Measurements from ENCODE around the gene NLRP1.

The NLRP1 gene

GRCh38 chr17:5516060-5516792, 68.1 kb downstream of the NLRP1 start:
- DNase-seq (ENCODE audit: low spot score), result peak; percentile 93

DNA sequence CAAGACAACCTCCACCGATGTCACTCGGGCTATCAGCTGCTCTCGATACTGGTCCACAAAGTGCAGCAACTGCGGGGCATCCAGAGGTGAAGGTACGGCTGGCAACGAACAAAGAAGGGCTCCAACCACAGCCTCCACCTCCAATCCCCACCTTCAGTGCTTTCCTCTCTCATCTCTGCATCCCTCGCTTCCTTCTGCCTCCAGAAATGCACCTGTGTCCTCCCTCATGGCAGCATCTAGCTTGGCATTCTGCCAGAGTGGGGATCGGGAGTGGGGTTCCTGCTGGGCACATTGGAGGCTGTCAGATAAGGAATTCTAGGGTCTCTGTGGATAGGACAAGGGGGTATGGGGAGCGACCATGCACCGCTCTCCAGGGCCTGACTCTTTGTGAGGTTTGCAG, 69.3 kb downstream of the NLRP1 start:
- no peak for DNase-seq (ENCODE audit: low spot score)

DNA sequence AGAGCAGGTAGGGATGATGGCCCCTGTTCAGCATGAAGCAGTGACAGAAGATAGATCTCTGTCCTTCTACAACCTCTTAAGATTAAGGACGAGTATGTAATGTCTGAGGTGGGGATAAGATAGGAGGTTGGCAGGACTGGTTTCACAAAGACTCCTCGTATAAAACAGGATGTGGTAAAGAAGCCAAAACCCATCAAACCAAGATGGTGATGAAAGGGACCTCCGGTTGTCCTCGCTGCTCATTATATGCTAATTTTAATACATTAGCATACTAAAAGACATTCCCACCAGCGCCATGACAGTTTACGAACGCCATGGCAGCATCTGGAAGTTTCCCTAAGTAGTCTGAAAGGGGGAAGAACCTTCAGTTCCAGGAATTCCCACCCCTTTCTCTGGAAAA, 70.7 kb downstream of the NLRP1 start:
- DNase-seq (ENCODE audit: low spot score), result no peak

DNA sequence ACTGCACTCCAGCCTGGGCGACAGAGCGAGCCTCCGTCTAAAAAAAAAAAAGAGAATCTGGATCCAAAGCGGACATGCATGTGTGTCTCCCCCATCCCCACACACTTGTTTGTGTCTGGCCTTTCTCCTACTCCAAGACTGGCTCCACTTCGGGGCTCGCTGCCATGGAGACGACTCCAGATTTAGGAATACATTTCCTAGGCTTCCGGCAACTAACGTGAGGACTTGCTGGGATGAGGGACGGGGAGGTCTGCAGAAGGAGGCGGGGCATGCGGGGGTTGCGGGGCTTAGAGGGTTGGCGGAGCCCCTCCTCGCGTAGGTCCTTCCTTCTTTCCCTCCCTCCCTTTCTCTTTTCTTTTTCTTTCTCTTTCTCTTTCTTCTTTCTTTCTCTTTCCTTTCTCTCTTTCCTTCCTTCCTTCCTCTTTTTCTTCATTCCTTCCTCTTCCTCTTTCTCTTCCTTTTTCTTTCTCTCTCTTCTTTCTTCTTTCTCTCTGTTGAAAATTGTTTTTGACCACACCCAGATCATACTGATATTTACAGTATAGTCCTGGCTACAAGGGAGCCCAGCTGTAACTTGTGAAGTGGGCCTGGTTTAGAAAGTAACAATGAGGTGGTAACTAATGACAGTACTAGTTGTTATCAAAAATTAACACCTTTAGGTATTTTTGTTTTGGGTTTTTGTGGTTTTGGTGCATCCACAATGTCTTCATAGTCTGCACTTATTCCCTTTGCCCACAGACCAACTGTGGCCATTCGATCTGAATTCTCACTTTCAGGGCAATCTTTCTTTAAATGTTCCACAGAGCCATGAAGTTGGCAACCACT, 72.7 kb downstream of the NLRP1 start:
- DNase-seq (ENCODE audit: low spot score), result no peak

- DNase-seq (ENCODE audit: low spot score), result no peak
These were observed 73.5 kb downstream of the NLRP1 start for GRCh38 chr17:5510771-5511170.

DNA sequence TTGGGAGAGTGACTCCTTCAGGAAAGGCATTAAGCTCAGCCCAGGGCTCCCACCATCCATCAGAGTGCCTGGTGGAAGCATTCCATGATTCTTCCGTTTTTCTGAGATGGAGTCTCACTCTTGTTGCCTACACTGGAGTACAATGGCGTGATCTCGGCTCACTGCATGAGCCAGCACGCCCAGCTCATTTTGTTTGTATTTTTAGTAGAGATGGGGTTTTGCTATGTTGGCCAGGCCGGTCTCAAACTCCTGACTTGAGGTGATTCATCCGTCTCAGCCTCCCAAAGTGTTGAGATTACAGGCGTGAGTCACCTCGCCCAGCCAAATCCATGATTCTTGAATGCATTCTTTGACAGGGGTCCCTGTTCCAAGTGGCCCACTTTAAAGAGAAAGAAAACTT, 74.8 kb downstream of the NLRP1 start:
- DNase-seq (ENCODE audit: low spot score), result no peak

GRCh38 chr17:5508810-5509209, 75.5 kb downstream of the NLRP1 start:
- DNase-seq (ENCODE audit: low spot score), result no peak

DNA sequence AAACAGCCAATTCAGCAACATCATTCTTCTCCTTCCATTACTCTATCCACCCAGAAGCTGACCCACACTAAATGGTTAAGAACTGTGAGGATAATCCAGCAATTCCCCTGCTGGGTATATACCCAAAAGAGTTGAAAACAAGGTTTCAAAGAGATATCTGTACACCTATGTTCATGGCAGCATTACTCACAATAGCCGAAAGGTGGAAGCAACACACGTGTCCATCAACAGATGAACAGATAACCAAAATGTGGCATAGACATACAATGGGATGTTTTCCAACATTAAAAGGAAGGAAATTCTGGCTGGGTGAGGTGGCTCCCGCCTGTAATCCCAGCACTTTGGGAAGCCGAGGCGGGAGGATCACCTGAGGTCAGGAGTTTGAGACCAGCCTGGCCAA, 78.0 kb downstream of the NLRP1 start:
- no peak for DNase-seq (ENCODE audit: low spot score)

DNA sequence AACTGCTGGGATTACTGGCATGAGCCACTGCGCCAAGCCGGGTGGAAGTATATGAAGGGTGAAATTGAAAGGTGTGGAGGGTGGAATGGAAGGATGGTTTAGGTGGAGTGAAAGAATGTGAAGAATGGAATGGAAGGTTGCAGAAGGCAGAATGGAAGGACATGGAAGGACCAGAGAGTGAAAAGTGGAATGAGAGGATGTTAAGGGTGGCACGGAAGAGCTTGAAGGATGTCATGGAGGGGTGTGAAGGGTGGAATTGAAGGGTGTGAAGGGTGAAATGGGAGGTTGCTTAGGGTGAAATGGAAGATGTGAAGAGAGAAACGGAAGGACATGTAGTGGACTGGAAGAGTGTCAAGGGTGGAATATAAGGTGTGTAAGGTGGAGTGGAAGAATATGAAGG, 81.8 kb downstream of the NLRP1 start:
- no peak for DNase-seq (ENCODE audit: low spot score)

- no peak for DNase-seq (ENCODE audit: low spot score)
These were observed 82.6 kb downstream of the NLRP1 start for GRCh38 chr17:5501685-5502084.

DNA sequence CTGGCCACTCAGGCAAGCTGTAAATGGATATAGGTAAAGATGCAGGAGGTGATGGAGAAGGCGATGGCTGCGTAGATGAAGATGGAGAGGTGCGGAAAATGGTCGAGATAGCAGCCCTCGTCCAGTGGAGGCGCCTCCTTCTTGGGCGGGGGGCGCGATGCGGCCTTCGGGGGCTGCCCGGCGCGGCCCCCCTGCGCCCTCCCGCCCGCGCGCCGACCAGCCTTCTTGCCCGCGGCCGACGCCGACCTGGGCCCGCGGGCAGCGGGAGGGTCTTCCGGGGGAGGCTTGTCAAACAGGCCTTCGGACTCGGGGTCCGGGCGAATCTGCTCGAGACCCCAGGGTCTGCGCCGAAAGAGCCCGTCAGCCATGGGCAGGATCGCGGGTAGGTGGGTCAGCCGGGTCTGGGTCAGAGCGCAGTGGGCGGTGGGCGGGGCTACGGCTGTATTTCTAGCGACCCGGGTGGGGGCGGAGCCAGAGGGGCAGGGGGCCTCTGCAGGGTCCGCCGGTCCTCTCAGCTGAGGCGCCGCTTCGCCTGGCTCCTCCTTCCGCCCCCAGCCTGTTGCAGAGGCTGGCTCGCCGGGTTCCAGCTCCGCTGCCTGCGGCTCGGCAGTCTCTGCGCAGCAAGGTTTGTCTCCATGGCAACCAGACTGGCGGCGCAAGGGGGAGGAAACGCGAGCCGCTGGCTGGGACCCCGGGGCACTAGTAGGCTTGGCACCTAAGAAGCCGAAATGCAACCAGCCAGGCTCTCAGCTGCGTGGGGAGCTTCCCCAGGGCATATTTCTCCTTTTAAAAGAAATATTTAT, 83.5 kb downstream of the NLRP1 start:
- peak; percentile 96 for DNase-seq (ENCODE audit: low spot score)

- DNase-seq (ENCODE audit: low spot score), result no peak
These were observed 84.1 kb downstream of the NLRP1 start for GRCh38 chr17:5500247-5500588.

DNA sequence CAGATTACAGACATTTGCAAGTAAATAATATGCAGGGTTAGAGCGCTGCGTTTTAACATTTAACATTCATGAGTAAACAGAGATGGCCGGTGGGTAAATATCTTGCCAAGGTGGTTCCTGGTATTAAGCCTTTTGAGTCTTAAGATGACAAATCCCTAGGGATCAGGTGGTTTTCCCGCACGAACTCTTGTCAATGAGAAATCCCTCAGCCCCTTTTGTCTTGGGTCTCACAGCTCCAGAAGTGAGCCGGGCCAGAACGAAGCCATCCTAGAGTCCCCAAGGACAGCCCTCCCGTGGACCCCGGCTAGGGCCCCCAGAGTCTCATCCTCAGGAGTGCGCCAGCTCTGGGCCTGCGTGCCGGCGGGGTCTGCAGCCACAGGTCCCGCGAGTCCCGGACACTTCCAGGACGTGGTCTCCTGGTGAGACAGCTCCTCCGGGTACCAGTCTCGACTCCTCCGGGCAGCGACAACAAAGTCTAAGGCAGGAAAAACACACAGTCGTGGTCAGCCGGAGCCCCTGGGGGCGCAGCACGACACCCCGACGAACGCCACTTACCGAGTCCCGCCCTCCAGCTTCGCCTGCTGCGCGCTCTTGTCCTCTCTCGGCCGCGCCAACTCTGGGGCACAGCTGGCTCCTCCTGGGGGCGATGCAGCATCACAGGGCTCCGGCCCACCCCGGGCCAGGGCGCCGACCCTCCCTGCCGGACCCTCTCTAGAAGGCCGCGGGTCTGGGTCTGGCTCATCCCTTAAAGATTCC, 84.7 kb downstream of the NLRP1 start:
- DNase-seq (ENCODE audit: low spot score), result peak; percentile 42

GRCh38 chr17:5492970-5493369, 91.3 kb downstream of the NLRP1 start:
- DNase-seq (ENCODE audit: low spot score), result no peak

DNA sequence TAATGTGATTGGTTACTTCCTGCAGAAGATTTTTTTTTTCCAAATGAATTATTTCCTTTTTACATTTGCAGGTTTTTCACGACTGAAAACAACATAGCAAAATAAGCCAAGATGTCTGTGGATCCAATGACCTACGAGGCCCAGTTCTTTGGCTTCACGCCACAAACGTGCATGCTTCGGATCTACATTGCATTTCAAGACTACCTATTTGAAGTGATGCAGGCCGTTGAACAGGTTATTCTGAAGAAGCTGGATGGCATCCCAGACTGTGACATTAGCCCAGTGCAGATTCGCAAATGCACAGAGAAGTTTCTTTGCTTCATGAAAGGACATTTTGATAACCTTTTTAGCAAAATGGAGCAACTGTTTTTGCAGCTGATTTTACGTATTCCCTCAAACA, 95.6 kb downstream of the NLRP1 start:
- DNase-seq (ENCODE audit: low spot score), result no peak

DNA sequence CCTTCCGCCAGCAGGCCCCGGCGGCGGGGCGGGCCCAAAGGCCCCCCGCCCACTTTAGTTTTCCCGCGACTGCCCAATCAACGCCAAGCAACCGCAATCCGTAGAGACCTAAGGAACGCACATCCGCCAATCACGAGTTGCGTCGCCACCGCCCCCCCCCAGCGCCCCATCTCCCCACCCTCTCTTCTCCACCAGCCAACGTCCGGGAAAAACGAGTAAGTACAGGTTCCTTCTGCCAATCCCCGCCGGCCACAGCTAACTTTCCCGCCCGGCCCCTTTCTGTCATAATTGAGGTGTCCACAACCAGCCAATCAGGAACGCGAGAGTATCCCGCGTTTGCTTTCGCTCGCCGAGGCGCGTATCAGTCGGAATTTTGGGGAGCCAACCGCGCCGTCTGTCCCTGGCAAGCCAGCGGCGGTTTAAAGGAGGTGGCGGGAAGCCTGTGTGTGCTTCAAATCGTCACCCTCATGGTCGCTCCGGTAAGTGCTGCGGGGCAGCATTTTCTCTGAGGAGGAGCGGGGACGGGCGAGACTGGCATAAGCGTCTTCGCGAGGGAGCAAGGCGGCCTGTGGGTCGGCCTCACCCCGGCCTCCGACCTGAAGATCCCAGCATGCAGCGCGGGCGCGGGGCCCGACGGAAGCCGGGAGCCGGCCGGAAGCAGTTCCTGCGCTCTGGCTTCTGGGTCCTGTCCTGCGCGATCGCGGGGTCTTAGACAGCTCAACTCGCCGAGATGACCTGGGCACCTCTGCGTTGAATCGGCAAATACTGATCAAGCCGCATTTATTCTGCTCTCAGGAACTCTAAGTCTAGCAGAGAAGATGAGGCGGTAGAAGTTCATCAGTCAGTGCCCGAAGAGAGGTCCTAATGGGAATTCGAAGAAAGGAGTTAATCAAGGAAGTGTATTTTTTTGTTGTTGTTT, 97.8 kb downstream of the NLRP1 start, which contains the start of gene MIS12:
MIS12 (plus strand) TSS at position 361 of the 919 bp plus-strand sequence. CDS start 2,297 bp downstream, outside the sequence.
- DNase-seq (ENCODE audit: low spot score), result peak; percentile 99

- no peak for DNase-seq (ENCODE audit: low spot score)
These were observed 98.8 kb downstream of the NLRP1 start, which contains the start of gene DERL2 for GRCh38 chr17:5485270-5486205. Gene DERL2, minus strand, starts transcription at chr17:5486178. Its CDS starts 17 bp downstream, at chr17:5486161.

GRCh38 chr17:5481451-5481850, 102.9 kb downstream of the NLRP1 start:
- DNase-seq (ENCODE audit: low spot score), result no peak

DNA sequence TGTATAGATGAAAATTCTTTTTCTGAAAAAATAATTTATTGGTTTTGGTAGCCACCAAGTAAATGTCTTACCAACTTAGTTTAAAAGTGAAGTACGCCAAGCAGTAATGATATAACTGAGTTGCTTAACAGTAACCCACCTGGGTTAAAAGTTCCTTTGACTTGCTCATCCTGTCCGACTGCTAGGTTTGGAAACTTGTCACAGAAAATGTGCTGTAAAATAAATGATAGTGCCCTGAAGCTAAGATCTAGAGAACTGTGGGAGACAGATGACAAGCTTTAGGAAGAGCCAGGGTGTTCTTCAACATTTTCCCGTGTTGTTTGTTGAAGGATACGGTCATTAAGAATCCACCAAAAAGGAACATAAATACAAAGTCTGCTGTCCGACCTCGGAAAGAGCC, 103.3 kb downstream of the NLRP1 start:
- DNase-seq (ENCODE audit: low spot score), result no peak

DNA sequence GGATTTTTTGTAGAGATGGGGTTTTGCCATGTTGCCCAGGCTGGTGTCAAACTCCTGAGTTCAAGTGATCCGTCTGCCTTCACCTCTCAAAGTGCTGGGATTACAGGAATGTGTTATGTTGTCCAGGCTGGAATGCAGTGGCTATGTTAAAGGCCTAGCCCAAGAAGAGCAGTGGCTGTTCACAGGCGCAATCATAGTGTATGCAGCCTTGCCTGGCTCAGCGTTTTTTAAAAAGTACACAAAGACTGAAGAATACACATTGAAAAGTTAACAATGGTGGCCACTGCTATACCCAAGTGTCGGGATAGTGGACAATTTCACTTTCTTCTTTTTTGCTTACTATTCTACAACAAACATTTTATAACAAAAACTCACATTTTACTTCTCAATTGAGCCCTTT, 105.3 kb downstream of the NLRP1 start:
- DNase-seq (ENCODE audit: low spot score), result no peak
